ENCODE measurements around the gene ARHGAP10. TPM values are rescaled to one million over a fixed set of nuclear protein-coding genes. Genes with fewer than 3 reads are reported as not detected.

ARHGAP10 gene
- total RNA-seq, result 10 to 100 TPM; 36.1 to 43.5 TPM

GRCh38 chr4:147731580-147732517, at the start of gene ARHGAP10:
Gene ARHGAP10, plus strand, starts transcription at chr4:147732088. Its CDS starts 214 bp downstream, at chr4:147732302.
- H3K9me3 ChIP-seq, result no peaks in the 10 kb centered on the region
- TF ChIP-seq CTCF (IDR thresholded peaks at IDR 0.05), result no peak
- peaks cover 0 to 42% of the 10 kb centered on the region in 2 donors for H3K4me1 ChIP-seq
- H3K27me3 ChIP-seq, result no peaks in the 10 kb centered on the region
- H3K27ac ChIP-seq, result peak within 1 kb of the TSS; percentile 94 to 96
- DNase-seq (ENCODE audit: low spot score), result peak; percentile 82
- no peaks in the 10 kb centered on the region for H3K36me3 ChIP-seq
- H3K4me3 ChIP-seq, result peak within 1 kb of the TSS; percentile 79 to 87

GRCh38 chr4:147682755-147683154, 49.1 kb upstream of the ARHGAP10 start:
- DNase-seq (ENCODE audit: low spot score), result no peak
- Histone ChIP-seq H3K4me1 (peaks cover 0 to 27% of the 10 kb centered on the region in 2 donors), H3K4me3 (peak overlapping the region; percentile 85 to 86), H3K36me3 (no peaks in the 10 kb centered on the region), H3K27me3 (no peaks in the 10 kb centered on the region), H3K27ac (peak overlapping the region; percentile 92 to 96), H3K9me3 (no peaks in the 10 kb centered on the region)
- TF ChIP-seq CTCF (IDR thresholded peaks at IDR 0.05), result no peak

- no peak for DNase-seq (ENCODE audit: low spot score)
- no peak for TF ChIP-seq CTCF (IDR thresholded peaks at IDR 0.05)
- Histone ChIP-seq H3K9me3 (no peaks in the 10 kb centered on the region), H3K4me3 (peak overlapping the region; percentile 85 to 86), H3K4me1 (peaks cover 0 to 24% of the 10 kb centered on the region in 2 donors), H3K27me3 (no peaks in the 10 kb centered on the region), H3K36me3 (no peaks in the 10 kb centered on the region), H3K27ac (peak overlapping the region; percentile 92 to 96)
Measured at GRCh38 chr4:147683188-147683591, 48.7 kb upstream of the ARHGAP10 start.

GRCh38 chr4:147683717-147684700, 47.9 kb upstream of the ARHGAP10 start, which contains the start of gene PRMT9:
Gene PRMT9, minus strand, starts transcription at chr4:147684163. Its CDS starts 176 bp downstream, at chr4:147683987.
- Histone ChIP-seq H3K9me3 (no peaks in the 10 kb centered on the region), H3K27ac (peak within 1 kb of the TSS; percentile 92 to 96), H3K4me1 (peaks cover 0 to 16% of the 10 kb centered on the region in 2 donors), H3K4me3 (peak within 1 kb of the TSS; percentile 85 to 86), H3K36me3 (no peaks in the 10 kb centered on the region), H3K27me3 (no peaks in the 10 kb centered on the region)
- peak; percentile 93 for DNase-seq (ENCODE audit: low spot score)
- peak in 1 of 2 donors; percentile 25 for TF ChIP-seq CTCF (IDR thresholded peaks at IDR 0.05)

- Histone ChIP-seq H3K9me3 (no peaks in the 10 kb centered on the region), H3K27ac (no peak overlapping the region), H3K27me3 (no peaks in the 10 kb centered on the region), H3K4me1 (peaks cover 0 to 6% of the 10 kb centered on the region in 2 donors), H3K36me3 (no peaks in the 10 kb centered on the region), H3K4me3 (no peak overlapping the region)
- no peak for TF ChIP-seq CTCF (IDR thresholded peaks at IDR 0.05)
- no peak for DNase-seq (ENCODE audit: low spot score)
Measured at GRCh38 chr4:147689067-147689466, 42.8 kb upstream of the ARHGAP10 start.

Measured in right atrium auricular region (tissue), 2 donors.